NCI-H1930 (cell line): ENCODE data around the gene ZNF691.
"Not testable (repeated sequence)": the region's sequence is repeated elsewhere in the genome, so short reads cannot be mapped to it uniquely, and the experiment has no call there.

Experiments used
- DNase-seq, 2 experiments: peaks; one replicate each; lab custom pipeline; 2025; lab: John Stamatoyannopoulos, UW

Gene ZNF691

GRCh38 chr1:42832641-42833240 is 13.7 kb upstream of the ZNF691 start:
- DNase-seq = no peak

GRCh38 chr1:42833981-42834380 is 12.4 kb upstream of the ZNF691 start:
- no peak for DNase-seq

GRCh38 chr1:42834803-42835202 is 11.6 kb upstream of the ZNF691 start:
- no peak for DNase-seq

- DNase-seq = no peak
Observed at GRCh38 chr1:42835422-42835821, 11.0 kb upstream of the ZNF691 start.

- DNase-seq = no peak
Observed at GRCh38 chr1:42837709-42838108, 8.7 kb upstream of the ZNF691 start.

- DNase-seq = no peak
Observed at GRCh38 chr1:42838482-42839190, 7.8 kb upstream of the ZNF691 start.

GRCh38 chr1:42841010-42841409 is 5.4 kb upstream of the ZNF691 start:
- DNase-seq = no peak

GRCh38 chr1:42841440-42842147 is 4.8 kb upstream of the ZNF691 start:
- DNase-seq = no peak

GRCh38 chr1:42844592-42845140 is 1.7 kb upstream of the ZNF691 start:
- no peak for DNase-seq

GRCh38 chr1:42845193-42845592 is 1.2 kb upstream of the ZNF691 start:
- DNase-seq = no peak

GRCh38 chr1:42845866-42846256 is 552 bp upstream of the ZNF691 start:
- no peak for DNase-seq

- DNase-seq = no peak
Observed at GRCh38 chr1:42847111-42847595, 740 bp downstream of the ZNF691 start.

- no peak for DNase-seq
Observed at GRCh38 chr1:42847721-42848460, 1.5 kb downstream of the ZNF691 start.

GRCh38 chr1:42848823-42849537 is 2.6 kb downstream of the ZNF691 start:
- no peak for DNase-seq

- no peak for DNase-seq
Observed at GRCh38 chr1:42849944-42850343, 3.5 kb downstream of the ZNF691 start.

- no peak for DNase-seq
Observed at GRCh38 chr1:42851420-42851819, 5.0 kb downstream of the ZNF691 start.

- DNase-seq = no peak
Observed at GRCh38 chr1:42851960-42852607, 5.7 kb downstream of the ZNF691 start.

- no peak for DNase-seq
Observed at GRCh38 chr1:42852608-42852980, 6.2 kb downstream of the ZNF691 start.

GRCh38 chr1:42853116-42853884 is 6.9 kb downstream of the ZNF691 start:
- no peak for DNase-seq

GRCh38 chr1:42856554-42856953 is 10.1 kb downstream of the ZNF691 start:
- not testable (repeated sequence) for DNase-seq
